ENCODE measurements around the gene ST3GAL3. TPM values are rescaled to one million over a fixed set of nuclear protein-coding genes. Genes with fewer than 3 reads are reported as not detected.

ST3GAL3 gene
- total and polyA plus RNA-seq, 2 of the 13 experiments (the other 11 are each of a cell fraction or from before 2014, with no cell fraction given), result 5.1 to 8.1 TPM

DNA sequence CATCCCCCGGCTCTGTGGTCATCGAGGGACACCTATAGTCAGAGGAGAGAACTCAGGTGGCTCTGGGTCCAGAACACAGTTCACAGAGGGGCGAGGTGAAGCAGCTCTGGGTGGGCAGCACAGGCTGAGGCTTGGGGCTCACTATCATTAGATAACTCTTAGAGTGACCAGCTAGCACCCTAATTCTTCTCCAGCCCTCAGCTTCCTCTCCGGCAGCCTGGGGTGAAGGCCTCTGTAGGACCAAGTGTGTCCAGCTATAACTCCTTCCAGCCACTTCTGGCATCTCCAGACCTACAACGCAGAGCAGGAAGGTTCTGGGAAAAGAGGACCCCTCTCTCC, 227.6 kb downstream of the ST3GAL3 start:
- ATAC-seq (peak; percentile 70), FAIRE-seq (no peak), DNase-seq (ENCODE audit: low spot score) (no peak)
- WGBS (ENCODE audit: low lambda C conversion rate), result 8% methylated on average over 4 of the region's 5 CpGs
- H4K20me1 ChIP-seq (ENCODE audit: insufficient read depth, low read length), result 0 out of 2 replicates have a peak, but pooled peaks cover 2% of the 10 kb centered on the region
- BruUV-seq (replicated peaks), result no TSS peak
- peaks cover 39% of the 10 kb centered on the region for H3K4me1 ChIP-seq (ENCODE audit: insufficient read depth, low read length)
- H3K27me3 ChIP-seq (ENCODE audit: control insufficient read depth in 1 of 2, insufficient read depth in 2 of 2, low read length in 2 of 2), result no peaks in the 10 kb centered on the region
- CTCF ChIA-PET (ENCODE audit: low intra/inter-chr PET ratio, low total read pairs), result interaction anchor here (4.6 kb wide), 1 partner anchor 171 kb away, joined by 44 read pairs; no protein-coding TSS in a partner anchor
- intact Hi-C loops (cut with micrococcal nuclease; ENCODE audit: unreplicated experiment), result loop anchor here (1.0 to 10.0 kb wide), 3 partner anchors 100 to 406 kb away; partner anchors contain the start of gene SLC6A9
- H3K4me2 ChIP-seq (ENCODE audit: low read depth, low read length), result peak overlapping the region; percentile 99
- no peaks in the 10 kb centered on the region for H3K9me3 ChIP-seq (ENCODE audit: low read length)
- H3K9ac ChIP-seq (ENCODE audit: insufficient read depth, low read depth, low read length), result no peak overlapping the region
- POLR2A ChIA-PET, result interaction anchor here (0.5 to 4.3 kb wide), 8 partner anchors 9 to 901 kb away, joined by 3 to 38 read pairs (median 6); partner anchors contain the start of genes ATP6V0B, IPO13, SLC6A9 and ST3GAL3
- H3K27ac ChIP-seq (ENCODE audit: extremely low read length, insufficient read depth, low read length), result peak overlapping the region; percentile 0
- peak overlapping the region; percentile 8 for H2AFZ ChIP-seq (ENCODE audit: low read length)
- H3K79me2 ChIP-seq (ENCODE audit: insufficient read depth, low read length), result no peaks in the 10 kb centered on the region
- H3K4me3 ChIP-seq (replicated peaks in 1 of 3; ENCODE audit: insufficient read depth in 1 of 3, low read depth in 2 of 3, low read length in 3 of 3), result peak overlapping the region in 2 of 3 experiments; percentile 61 to 84; a peak in 2 of 6 replicates
- no peaks in the 10 kb centered on the region for H3K36me3 ChIP-seq (replicated peaks in 1 of 2; ENCODE audit: control insufficient read depth in 1 of 2, insufficient read depth in 2 of 2, low read length in 2 of 2)
- in situ Hi-C loops (cut with HindIII; ENCODE audit: extremely low pct_ligation_motif_present, low pct_unique_long_range_greater_than_20kb), result loop anchor here (5.0 kb wide), 2 partner anchors 178 to 408 kb away; no protein-coding TSS in a partner anchor
- TF ChIP-seq, protein P1, sequence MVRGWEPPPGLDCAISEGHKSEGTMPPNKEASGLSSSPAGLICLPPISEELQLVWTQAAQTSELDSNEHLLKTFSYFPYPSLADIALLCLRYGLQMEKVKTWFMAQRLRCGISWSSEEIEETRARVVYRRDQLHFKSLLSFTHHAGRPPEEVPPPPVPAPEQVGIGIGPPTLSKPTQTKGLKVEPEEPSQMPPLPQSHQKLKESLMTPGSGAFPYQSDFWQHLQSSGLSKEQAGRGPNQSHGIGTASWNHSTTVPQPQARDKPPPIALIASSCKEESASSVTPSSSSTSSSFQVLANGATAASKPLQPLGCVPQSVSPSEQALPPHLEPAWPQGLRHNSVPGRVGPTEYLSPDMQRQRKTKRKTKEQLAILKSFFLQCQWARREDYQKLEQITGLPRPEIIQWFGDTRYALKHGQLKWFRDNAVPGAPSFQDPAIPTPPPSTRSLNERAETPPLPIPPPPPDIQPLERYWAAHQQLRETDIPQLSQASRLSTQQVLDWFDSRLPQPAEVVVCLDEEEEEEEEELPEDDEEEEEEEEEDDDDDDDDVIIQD (CRISPR knock-in tag; IDR thresholded peaks at IDR 0.05; ENCODE audit: low read depth), result no peak
- no peak for TF ChIP-seq NONO (IDR thresholded peaks at IDR 0.05)
- 0 out of 2 replicates have a peak, but pooled peaks have one; percentile 13 for TF ChIP-seq NONO (CRISPR knock-in tag; conservative IDR thresholded peaks at IDR 0.05)
- TF ChIP-seq CBX5 (CRISPR knock-in tag; IDR thresholded peaks at IDR 0.05; ENCODE audit: borderline replicate concordance), result 0 out of 2 replicates have a peak, but pooled peaks have one; percentile 7
- no peak for TF ChIP-seq HOXA9 (CRISPR knock-in tag; IDR thresholded peaks at IDR 0.05; ENCODE audit: borderline replicate concordance)
- 0 out of 2 replicates have a peak, but pooled peaks have one; percentile 39 for TF ChIP-seq ZNF501 (CRISPR knock-in tag; IDR thresholded peaks at IDR 0.05)
- TF ChIP-seq, protein P2, sequence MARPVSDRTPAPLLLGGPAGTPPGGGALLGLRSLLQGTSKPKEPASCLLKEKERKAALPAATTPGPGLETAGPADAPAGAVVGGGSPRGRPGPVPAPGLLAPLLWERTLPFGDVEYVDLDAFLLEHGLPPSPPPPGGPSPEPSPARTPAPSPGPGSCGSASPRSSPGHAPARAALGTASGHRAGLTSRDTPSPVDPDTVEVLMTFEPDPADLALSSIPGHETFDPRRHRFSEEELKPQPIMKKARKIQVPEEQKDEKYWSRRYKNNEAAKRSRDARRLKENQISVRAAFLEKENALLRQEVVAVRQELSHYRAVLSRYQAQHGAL (CRISPR knock-in tag; IDR thresholded peaks at IDR 0.05; ENCODE audit: not compliant biosample characterization), result no peak
- no peak for TF ChIP-seq MXI1 (IDR thresholded peaks at IDR 0.05; ENCODE audit: borderline replicate concordance, low read depth, low read length)
- no peak for TF ChIP-seq MLLT10 (CRISPR knock-in tag; IDR thresholded peaks at IDR 0.05)
- TF ChIP-seq ZNF607 (CRISPR knock-in tag; IDR thresholded peaks at IDR 0.05; ENCODE audit: borderline replicate concordance), result 0 out of 2 replicates have a peak, but pooled peaks have one; percentile 9
- TF ChIP-seq CC2D1A (CRISPR knock-in tag; IDR thresholded peaks at IDR 0.05), result no peak
- TF ChIP-seq ATF1 (CRISPR knock-in tag; IDR thresholded peaks at IDR 0.05), result no peak
- TF ChIP-seq ZNF232 (CRISPR knock-in tag; IDR thresholded peaks at IDR 0.05; ENCODE audit: borderline replicate concordance), result no peak
- TF ChIP-seq U2AF1 (optimal IDR thresholded peaks at IDR 0.05; ENCODE audit: low read depth, low read length), result peak; percentile 10
- no peak for TF ChIP-seq SIX4 (CRISPR knock-in tag; IDR thresholded peaks at IDR 0.05)
- TF ChIP-seq, protein P3, sequence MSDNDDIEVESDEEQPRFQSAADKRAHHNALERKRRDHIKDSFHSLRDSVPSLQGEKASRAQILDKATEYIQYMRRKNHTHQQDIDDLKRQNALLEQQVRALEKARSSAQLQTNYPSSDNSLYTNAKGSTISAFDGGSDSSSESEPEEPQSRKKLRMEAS (IDR thresholded peaks at IDR 0.05), result 0 out of 2 replicates have a peak, but pooled peaks have one; percentile 10
- 0 out of 2 replicates have a peak, but pooled peaks have one; percentile 5 for TF ChIP-seq KDM3A (CRISPR knock-in tag; IDR thresholded peaks at IDR 0.05; ENCODE audit: low read depth)
- 0 out of 2 replicates have a peak, but pooled peaks have one; percentile 6 for TF ChIP-seq JUN (CRISPR knock-in tag; IDR thresholded peaks at IDR 0.05)
- TF ChIP-seq, protein P4, sequence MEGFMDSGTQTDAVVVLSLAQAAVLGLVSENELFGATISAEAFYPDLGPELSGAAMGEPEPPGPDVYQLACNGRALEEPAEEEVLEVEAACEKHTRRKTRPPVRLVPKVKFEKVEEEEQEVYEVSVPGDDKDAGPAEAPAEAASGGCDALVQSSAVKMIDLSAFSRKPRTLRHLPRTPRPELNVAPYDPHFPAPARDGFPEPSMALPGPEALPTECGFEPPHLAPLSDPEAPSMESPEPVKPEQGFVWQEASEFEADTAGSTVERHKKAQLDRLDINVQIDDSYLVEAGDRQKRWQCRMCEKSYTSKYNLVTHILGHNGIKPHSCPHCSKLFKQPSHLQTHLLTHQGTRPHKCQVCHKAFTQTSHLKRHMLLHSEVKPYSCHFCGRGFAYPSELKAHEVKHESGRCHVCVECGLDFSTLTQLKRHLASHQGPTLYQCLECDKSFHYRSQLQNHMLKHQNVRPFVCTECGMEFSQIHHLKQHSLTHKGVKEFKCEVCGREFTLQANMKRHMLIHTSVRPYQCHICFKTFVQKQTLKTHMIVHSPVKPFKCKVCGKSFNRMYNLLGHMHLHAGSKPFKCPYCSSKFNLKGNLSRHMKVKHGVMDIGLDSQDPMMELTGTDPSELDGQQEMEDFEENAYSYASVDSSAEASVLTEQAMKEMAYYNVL (CRISPR knock-in tag; IDR thresholded peaks at IDR 0.05; ENCODE audit: borderline replicate concordance), result no peak

All from HepG2 (cell line).